Natural killer cell (primary cell): ENCODE results near the gene SYT14. TPM values are rescaled to one million over a fixed set of nuclear protein-coding genes. Genes with fewer than 3 reads are reported as not detected.

Experiments used
- ATAC-seq, 3 donors: fragments of 150-1000 bp in 2 of 3; fragments of 200-7000 bp in 1 of 3; cut with Tn5 transposase; 1 replicate in 1 of 3; 2 replicates in 2 of 3; pipeline ENCODE4 v1.10.0; 2021; ENCODE audit warnings: mild to moderate bottlenecking in 2 of 3, moderate library complexity in 2 of 3
- DNase-seq, 2 donors: peaks; one replicate each; pipeline versions ENCODE4 v3.0.0 to v3.0.0-alpha.2; 2013 to 2021; ENCODE audit warnings: mixed read lengths in 1 of 2
- H3K27ac ChIP-seq: one replicate; pipeline ENCODE4 v1.5.1; 2013; ENCODE audit warnings: mild to moderate bottlenecking, low read length
- H3K27me3 ChIP-seq: one replicate; pipeline ENCODE4 v1.6.1; 2013; ENCODE audit warnings: low read length; ENCODE audit not compliant: control insufficient read depth, insufficient read depth
- H3K36me3 ChIP-seq: one replicate; pipeline ENCODE4 v1.6.1; 2013; ENCODE audit warnings: low read length; ENCODE audit not compliant: control insufficient read depth, insufficient read depth
- H3K4me1 ChIP-seq: one replicate; pipeline ENCODE4 v1.6.1; 2013; ENCODE audit warnings: low read length; ENCODE audit not compliant: control insufficient read depth, insufficient read depth
- H3K4me3 ChIP-seq: one replicate; pipeline ENCODE4 v1.5.1; 2013; ENCODE audit warnings: low read length
- H3K9me3 ChIP-seq: one replicate; pipeline ENCODE4 v1.6.1; 2013; ENCODE audit warnings: low read length; ENCODE audit not compliant: control insufficient read depth, insufficient read depth
- H3K27ac Mint-ChIP-seq, 2 donors: one replicate each; pipeline ENCODE4 v1.8.0; 2022; ENCODE audit warnings: mild to moderate bottlenecking in 2 of 2, mixed read lengths in 2 of 2, moderate library complexity in 1 of 2
- H3K27me3 Mint-ChIP-seq, 2 donors: one replicate each; pipeline ENCODE4 v1.8.0; 2022; ENCODE audit warnings: low read depth in 2 of 2, mixed read lengths in 2 of 2
- H3K36me3 Mint-ChIP-seq: one replicate; pipeline ENCODE4 v1.8.0; 2022; ENCODE audit warnings: mixed read lengths
- H3K4me1 Mint-ChIP-seq, 2 donors: one replicate each; pipeline ENCODE4 v1.8.0; 2022; ENCODE audit warnings: mixed read lengths in 2 of 2
- H3K4me3 Mint-ChIP-seq: one replicate; pipeline ENCODE4 v1.8.0; 2022; ENCODE audit warnings: mild to moderate bottlenecking, moderate library complexity, mixed read lengths
- H3K9me3 Mint-ChIP-seq, 2 donors: one replicate each; pipeline ENCODE4 v1.8.0; 2022; ENCODE audit warnings: mixed read lengths in 2 of 2
- CTCF ChIP-seq: fragments of 200-600 bp; IDR thresholded peaks from one replicate; pipeline ENCODE4 v1.8.0; 2022; ENCODE audit warnings: antibody characterized with exemption
- WGBS: methylation state at CpG from one replicate; pipeline ENCODE4 v1.1.7; 2013; ENCODE audit warnings: missing lambda C conversion rate; ENCODE audit not compliant: insufficient coverage; 5-methylcytosine and 5-hydroxymethylcytosine counted together
- intact Hi-C: fragments of 100-400 bp; cut with micrococcal nuclease; formaldehyde crosslinking; loops from one replicate; pipeline ENCODE4 v1.14.2; 2022
- total RNA-seq, 4 donors: library from RNA; stranded (reverse); fragments of 120-200 nt in 1 of 4; gene quantifications; one replicate each; pipeline versions ENCODE4 v1.2.3 to v1.2.4, GENCODE V29; 2013 to 2022

The SYT14 gene
- total RNA-seq, 3 donors from 2014 or later (not counting 1 experiment from before 2014, with no cell fraction given) = not detected

GRCh38 chr1:210129092-210129491 lies 191.1 kb downstream of the SYT14 start:
- no peaks in the 10 kb centered on the region for H3K36me3 Mint-ChIP-seq
- DNase-seq (no peak), ATAC-seq (no peak)
- H3K9me3 ChIP-seq = no peaks in the 10 kb centered on the region
- no peaks in the 10 kb centered on the region for H3K36me3 ChIP-seq
- 70% methylated on average over 1 of the region's 4 CpGs for WGBS
- no peak overlapping the region for H3K27ac Mint-ChIP-seq
- H3K4me1 Mint-ChIP-seq = no peaks in the 10 kb centered on the region
- no peak overlapping the region for H3K4me3 ChIP-seq
- no peak overlapping the region for H3K27ac ChIP-seq
- no peaks in the 10 kb centered on the region for H3K9me3 Mint-ChIP-seq
- no peaks in the 10 kb centered on the region for H3K4me1 ChIP-seq
- intact Hi-C loops = no loop called here
- H3K4me3 Mint-ChIP-seq = no peak overlapping the region
- TF ChIP-seq CTCF = no peak
- no peaks in the 10 kb centered on the region for H3K27me3 ChIP-seq
- peaks cover 0 to 4% of the 10 kb centered on the region in 2 donors for H3K27me3 Mint-ChIP-seq

- no peak overlapping the region for H3K27ac Mint-ChIP-seq
Measured at GRCh38 chr1:210129759-210130158, 191.7 kb downstream of the SYT14 start.

GRCh38 chr1:210132582-210132981 lies 194.6 kb downstream of the SYT14 start:
- DNase-seq (peak in 1 of 2 donors; percentile 13), ATAC-seq (no peak)
- TF ChIP-seq CTCF = no peak
- H3K36me3 ChIP-seq = no peaks in the 10 kb centered on the region
- Mint-ChIP-seq H3K9me3 (peaks cover 0 to 3% of the 10 kb centered on the region in 2 donors), H3K27ac (no peak overlapping the region), H3K36me3 (no peaks in the 10 kb centered on the region), H3K4me3 (no peak overlapping the region), H3K4me1 (no peaks in the 10 kb centered on the region), H3K27me3 (peaks cover 0 to 3% of the 10 kb centered on the region in 2 donors)
- intact Hi-C loops = no loop called here
- WGBS = 80% methylated on average over 2 of the region's 3 CpGs
- no peak overlapping the region for H3K4me3 ChIP-seq
- H3K27me3 ChIP-seq = no peaks in the 10 kb centered on the region
- no peaks in the 10 kb centered on the region for H3K9me3 ChIP-seq
- no peaks in the 10 kb centered on the region for H3K4me1 ChIP-seq
- H3K27ac ChIP-seq = no peak overlapping the region

More at GRCh38 chr1:210129759-210130158, 191.7 kb downstream of the SYT14 start:
- Histone ChIP-seq H3K4me1 (no peaks in the 10 kb centered on the region), H3K27ac (no peak overlapping the region), H3K9me3 (no peaks in the 10 kb centered on the region), H3K27me3 (no peaks in the 10 kb centered on the region), H3K36me3 (no peaks in the 10 kb centered on the region), H3K4me3 (no peak overlapping the region)
- no peaks in the 10 kb centered on the region for H3K36me3 Mint-ChIP-seq
- TF ChIP-seq CTCF = no peak
- 67% methylated on average over 1 of the region's 2 CpGs for WGBS
- H3K9me3 Mint-ChIP-seq = peaks cover 0 to 3% of the 10 kb centered on the region in 2 donors
- H3K4me1 Mint-ChIP-seq = no peaks in the 10 kb centered on the region
- H3K4me3 Mint-ChIP-seq = no peak overlapping the region
- no peaks in the 10 kb centered on the region for H3K27me3 Mint-ChIP-seq
- no peak for DNase-seq
- no peak for ATAC-seq
- intact Hi-C loops = no loop called here

- intact Hi-C loops = no loop called here
- Histone ChIP-seq H3K27me3 (peaks cover 2% of the 10 kb centered on the region), H3K36me3 (no peaks in the 10 kb centered on the region), H3K4me1 (no peaks in the 10 kb centered on the region), H3K27ac (no peak overlapping the region), H3K9me3 (no peaks in the 10 kb centered on the region), H3K4me3 (no peak overlapping the region)
- 50% methylated on average over 2 of the region's 4 CpGs for WGBS
- H3K27me3 Mint-ChIP-seq = peaks cover 0 to 21% of the 10 kb centered on the region in 2 donors
- H3K4me3 Mint-ChIP-seq = no peak overlapping the region
- no peaks in the 10 kb centered on the region for H3K4me1 Mint-ChIP-seq
- no peak for ATAC-seq
- H3K9me3 Mint-ChIP-seq = no peaks in the 10 kb centered on the region
- TF ChIP-seq CTCF = no peak
- H3K36me3 Mint-ChIP-seq = no peaks in the 10 kb centered on the region
- peak in 1 of 2 donors; percentile 34 for DNase-seq
- no peak overlapping the region for H3K27ac Mint-ChIP-seq
Measured at GRCh38 chr1:210143465-210144062, 205.5 kb downstream of the SYT14 start.
